ENCODE measurements around the gene SMARCD2. TPM values are rescaled to one million over a fixed set of nuclear protein-coding genes. Genes with fewer than 3 reads are reported as not detected.

The SMARCD2 gene
- total RNA-seq, 4 donors from 2014 or later: 124 to 193 (median 151) TPM

GRCh38 chr17:63819585-63820537 lies 22.6 kb downstream of the SMARCD2 start:
- DNase-seq: no peak
- H3K27me3 ChIP-seq: no peaks in the 10 kb centered on the region
- no peaks in the 10 kb centered on the region for H3K4me1 ChIP-seq
- H3K9me3 ChIP-seq: no peaks in the 10 kb centered on the region
- TF ChIP-seq POLR2A (IDR thresholded peaks at IDR 0.05): no peak
- no peak for TF ChIP-seq CTCF (IDR thresholded peaks at IDR 0.05)
- no peak overlapping the region for H3K4me3 ChIP-seq
- peaks cover 0 to 100% (median 0%) of the 10 kb centered on the region in 3 donors for H3K36me3 ChIP-seq
- peak overlapping the region in 2 of 4 donors; percentile 4 to 28 for H3K27ac ChIP-seq

- Histone ChIP-seq H3K36me3 (peaks cover 0 to 100% (median 0%) of the 10 kb centered on the region in 3 donors), H3K27me3 (no peaks in the 10 kb centered on the region), H3K4me1 (no peaks in the 10 kb centered on the region), H3K27ac (peak overlapping the region in 1 of 4 donors; percentile 4), H3K9me3 (no peaks in the 10 kb centered on the region), H3K4me3 (no peak overlapping the region)
- no peak for DNase-seq
- TF ChIP-seq CTCF (IDR thresholded peaks at IDR 0.05) (no peak), POLR2A (IDR thresholded peaks at IDR 0.05) (no peak)
These were observed 23.4 kb downstream of the SMARCD2 start for GRCh38 chr17:63819131-63819530.

- no peak overlapping the region for H3K27ac ChIP-seq
- no peaks in the 10 kb centered on the region for H3K4me1 ChIP-seq
- no peak overlapping the region for H3K4me3 ChIP-seq
- H3K36me3 ChIP-seq: peaks cover 0 to 100% (median 0%) of the 10 kb centered on the region in 3 donors
- H3K27me3 ChIP-seq: no peaks in the 10 kb centered on the region
- no peak for DNase-seq
- TF ChIP-seq POLR2A (IDR thresholded peaks at IDR 0.05) (no peak), CTCF (IDR thresholded peaks at IDR 0.05) (no peak)
- no peaks in the 10 kb centered on the region for H3K9me3 ChIP-seq
These were observed 24.6 kb downstream of the SMARCD2 start for GRCh38 chr17:63817736-63818385.

- Histone ChIP-seq H3K27ac (no peak overlapping the region), H3K9me3 (no peaks in the 10 kb centered on the region), H3K27me3 (no peaks in the 10 kb centered on the region), H3K4me3 (no peak overlapping the region), H3K4me1 (no peaks in the 10 kb centered on the region), H3K36me3 (peaks cover 0 to 100% (median 0%) of the 10 kb centered on the region in 3 donors)
- TF ChIP-seq CTCF (IDR thresholded peaks at IDR 0.05) (no peak), POLR2A (IDR thresholded peaks at IDR 0.05) (no peak)
- no peak for DNase-seq
These were observed 25.8 kb downstream of the SMARCD2 start for GRCh38 chr17:63816669-63817068.

GRCh38 chr17:63816123-63816522 lies 26.4 kb downstream of the SMARCD2 start:
- H3K36me3 ChIP-seq: peaks cover 0 to 100% (median 0%) of the 10 kb centered on the region in 3 donors
- no peaks in the 10 kb centered on the region for H3K9me3 ChIP-seq

More at GRCh38 chr17:63816123-63816522, 26.4 kb downstream of the SMARCD2 start:
- Histone ChIP-seq H3K27me3 (no peaks in the 10 kb centered on the region), H3K27ac (no peak overlapping the region), H3K4me3 (no peak overlapping the region), H3K4me1 (no peaks in the 10 kb centered on the region)
- DNase-seq: no peak
- TF ChIP-seq POLR2A (IDR thresholded peaks at IDR 0.05): no peak
- no peak for TF ChIP-seq CTCF (IDR thresholded peaks at IDR 0.05)
